GDM1 (cell line): ENCODE results near the gene ACSL1.
"Not testable (repeated sequence)": the region's sequence is repeated elsewhere in the genome, so short reads cannot be mapped to it uniquely, and the experiment has no call there.

Experiments
- DNase-seq: peaks from one replicate; lab custom pipeline; 2025; lab: John Stamatoyannopoulos, UW

Gene ACSL1

DNA sequence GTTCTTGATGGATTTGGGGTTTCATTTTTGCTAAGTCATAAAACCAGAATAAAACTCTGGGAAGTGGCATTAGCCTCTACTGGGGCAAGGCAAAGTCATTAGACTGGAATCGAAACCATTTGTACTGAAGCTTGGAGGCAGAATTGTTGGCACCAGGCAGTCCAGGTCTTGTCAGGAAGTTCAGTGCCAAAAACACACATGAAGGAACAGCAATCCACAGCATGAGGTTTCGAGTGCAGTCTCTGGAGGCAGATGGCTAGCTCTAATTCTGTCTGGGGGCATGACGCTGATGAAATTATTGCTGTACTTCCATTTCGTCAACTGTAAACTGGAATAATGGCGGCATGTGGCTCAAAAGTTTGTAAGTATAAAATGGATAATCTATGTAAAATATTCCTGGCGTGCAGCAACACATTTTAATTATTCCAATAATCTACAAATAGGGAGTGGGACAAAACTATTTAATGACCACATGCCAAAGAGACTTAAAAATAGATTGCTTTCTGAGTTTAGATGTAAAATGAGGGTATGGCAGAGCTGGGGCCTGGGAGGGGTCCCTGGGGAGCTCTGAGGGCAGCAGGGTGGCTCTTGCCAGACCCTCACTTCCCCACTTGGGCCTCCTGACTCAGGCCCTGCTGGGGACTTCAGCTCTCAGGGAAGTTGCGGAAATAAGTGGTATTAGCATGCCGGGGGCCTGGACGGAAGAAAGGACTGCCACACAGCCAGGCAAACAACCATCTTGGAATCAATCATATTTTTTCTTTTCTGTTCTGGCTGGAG, 73.1 kb downstream of the ACSL1 start:
- no peak for DNase-seq

DNA sequence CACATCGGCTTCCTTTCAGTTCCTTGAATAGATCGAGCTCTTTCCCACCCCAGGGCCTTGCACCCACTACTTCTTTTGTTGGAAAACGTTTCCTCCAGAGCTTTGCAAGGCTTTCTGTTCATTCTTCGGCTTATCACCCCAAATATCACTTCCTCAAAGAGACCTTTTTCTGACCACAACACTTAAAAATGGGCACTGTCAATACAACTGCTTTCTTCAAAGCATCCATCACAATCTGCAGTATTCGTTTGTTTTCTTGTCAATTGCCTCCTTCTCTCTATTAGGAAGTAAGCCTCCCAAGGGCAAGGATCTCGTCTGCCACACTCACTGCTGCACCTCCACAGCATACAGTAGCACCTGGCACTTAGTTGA, 74.2 kb downstream of the ACSL1 start:
- DNase-seq: no peak

DNA sequence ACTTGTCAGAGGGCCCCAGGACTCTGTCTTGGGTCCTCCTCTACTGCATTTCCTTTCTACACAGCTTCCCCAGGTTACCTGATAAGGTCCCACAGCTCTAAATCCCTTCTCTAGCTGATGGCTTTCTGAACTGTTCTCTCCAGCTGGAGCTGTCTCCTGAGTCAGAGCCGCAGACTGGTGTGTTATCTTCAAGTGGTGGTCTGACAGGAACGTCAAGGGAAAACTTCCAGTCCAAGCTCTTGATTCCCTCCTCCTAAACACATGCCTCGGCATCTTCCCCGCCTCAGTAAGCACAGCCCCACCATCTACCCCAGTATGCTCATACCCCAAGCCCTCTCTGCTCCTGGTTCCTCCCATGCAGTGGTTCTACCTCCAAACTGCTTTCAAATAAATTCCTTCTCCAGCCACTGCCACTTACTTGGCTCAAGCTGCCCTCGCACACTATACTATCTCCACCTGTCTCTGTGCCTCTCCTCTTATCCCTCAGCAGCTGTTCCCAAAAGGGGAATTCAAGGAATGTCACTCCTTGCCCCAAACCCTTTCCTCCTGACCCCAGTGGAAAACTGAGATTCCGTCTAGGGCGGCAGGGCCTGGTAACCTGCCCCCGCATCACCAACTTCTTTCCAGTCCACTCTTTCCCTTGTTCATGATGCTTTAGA, 74.7 kb downstream of the ACSL1 start:
- DNase-seq: no peak

DNA sequence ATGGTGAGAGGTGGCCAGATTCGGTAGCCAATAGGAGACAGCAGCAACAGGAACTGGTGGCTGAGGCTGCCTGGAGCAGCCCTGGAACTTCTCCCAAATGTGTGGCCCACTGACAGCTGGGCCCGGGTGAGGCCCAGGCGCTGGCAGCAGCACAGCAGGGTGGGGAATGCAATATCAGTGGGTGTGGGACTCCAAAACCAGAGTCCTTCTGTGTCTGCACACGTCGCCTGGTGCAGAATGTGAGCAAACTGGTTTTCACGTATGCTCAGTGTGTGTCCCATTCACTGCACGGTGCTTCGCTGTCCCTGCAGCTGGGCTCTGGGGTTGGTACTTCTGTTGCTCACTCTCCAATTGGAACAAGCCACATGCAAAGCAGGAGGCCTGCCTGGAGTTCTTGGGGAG, 77.5 kb downstream of the ACSL1 start:
- no peak for DNase-seq

DNA sequence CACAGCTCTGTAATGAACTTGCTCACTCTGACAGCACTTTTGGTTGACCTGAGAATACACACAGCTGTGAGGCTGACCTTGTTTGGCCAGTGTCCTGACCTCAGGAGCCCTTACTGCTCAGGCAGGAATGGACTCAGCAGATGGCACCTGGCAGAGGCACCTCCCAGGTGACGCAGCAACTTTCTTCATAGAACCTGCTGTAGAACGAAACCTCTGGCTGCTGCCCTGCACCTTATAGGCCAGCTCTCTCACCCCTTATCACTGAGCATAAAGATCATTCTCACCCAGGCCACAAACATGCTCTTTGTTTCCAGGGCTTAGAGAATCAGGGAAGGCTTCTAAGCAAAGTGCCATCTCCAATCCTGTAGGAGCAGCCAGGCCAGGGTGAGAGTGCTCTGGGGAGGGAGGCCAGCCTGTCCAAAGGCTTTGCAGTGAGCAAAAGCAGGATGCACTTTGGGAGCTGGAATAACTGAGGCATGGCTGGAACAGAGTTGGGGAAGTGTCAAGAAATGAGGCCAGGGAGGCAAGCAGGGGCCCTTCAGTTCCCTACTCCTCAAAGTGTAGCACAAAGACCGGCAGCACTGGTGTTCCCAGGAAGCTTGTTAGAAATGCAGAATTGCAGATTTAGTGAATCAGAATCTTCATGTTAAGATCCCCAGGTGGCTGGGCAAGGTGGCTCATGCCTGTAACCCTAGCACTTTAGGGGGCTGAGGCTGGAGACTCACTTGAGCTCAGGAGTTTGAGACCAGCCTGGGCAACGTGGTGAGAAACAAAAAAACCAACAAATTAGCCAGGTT, 78.5 kb downstream of the ACSL1 start:
- DNase-seq: no peak

DNA sequence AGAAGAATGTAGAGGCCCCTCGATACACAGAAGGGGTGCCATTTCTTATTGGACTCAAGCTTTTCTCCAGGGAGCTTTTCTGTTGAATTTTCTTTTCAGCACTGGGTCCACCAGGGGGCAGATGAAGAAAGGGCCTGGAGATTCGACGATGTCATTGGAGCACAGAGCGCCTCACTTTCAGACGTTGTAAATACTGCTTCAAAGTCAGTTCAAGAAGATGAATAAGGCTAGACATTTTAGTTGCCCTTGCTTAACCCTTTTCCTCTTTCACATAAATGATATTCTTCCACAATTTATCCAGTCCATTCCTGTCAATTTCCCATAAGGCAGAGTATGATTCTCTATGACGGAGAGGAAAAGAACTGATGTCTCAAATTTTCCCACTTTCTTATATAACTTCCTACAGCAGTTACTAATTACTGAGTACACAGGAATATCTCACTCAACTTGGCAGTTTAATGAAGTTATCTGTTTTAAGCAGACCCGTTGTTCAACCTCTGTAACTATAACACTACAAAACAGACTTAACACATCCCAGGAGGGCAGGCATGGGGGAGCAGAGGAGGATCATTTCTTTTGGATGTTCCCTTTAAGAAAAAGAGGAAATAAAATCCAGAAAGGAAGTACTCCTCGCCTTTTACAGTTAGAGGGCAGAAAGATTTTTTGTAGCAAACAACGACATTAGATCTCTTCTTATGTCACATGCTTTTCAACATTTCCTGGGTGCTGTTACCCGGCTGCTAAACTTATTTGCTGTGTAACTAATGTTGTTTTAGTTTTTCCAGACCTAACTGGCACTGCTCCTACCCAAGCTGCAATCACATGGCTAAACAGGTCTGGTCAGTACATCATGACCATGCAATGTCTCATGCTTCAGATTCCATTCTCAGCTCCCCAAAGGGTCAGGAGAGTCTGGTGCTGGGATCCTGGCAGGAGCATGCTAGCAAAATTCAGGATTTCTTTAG, 79.7 kb downstream of the ACSL1 start:
- DNase-seq: peak; percentile 76

DNA sequence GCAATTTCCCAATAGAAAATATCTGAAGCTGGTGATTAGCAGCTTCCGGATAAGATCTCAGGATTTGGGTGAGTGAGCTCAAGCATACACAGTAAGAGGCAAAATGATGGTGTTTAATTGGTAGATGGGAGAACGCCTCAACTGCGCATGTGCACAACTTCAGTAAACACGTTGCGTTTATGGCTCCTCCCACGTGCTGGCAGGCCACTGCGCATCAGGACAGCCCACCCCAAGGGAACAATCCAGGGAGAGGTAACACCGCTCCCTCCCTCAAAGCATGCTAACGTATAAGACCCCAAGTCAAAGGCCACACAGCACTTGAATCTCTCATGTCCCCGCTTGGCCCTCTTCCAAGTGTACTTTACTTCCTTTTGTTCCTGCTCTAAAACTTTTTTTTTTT, 81.5 kb downstream of the ACSL1 start:
- DNase-seq: no peak

DNA sequence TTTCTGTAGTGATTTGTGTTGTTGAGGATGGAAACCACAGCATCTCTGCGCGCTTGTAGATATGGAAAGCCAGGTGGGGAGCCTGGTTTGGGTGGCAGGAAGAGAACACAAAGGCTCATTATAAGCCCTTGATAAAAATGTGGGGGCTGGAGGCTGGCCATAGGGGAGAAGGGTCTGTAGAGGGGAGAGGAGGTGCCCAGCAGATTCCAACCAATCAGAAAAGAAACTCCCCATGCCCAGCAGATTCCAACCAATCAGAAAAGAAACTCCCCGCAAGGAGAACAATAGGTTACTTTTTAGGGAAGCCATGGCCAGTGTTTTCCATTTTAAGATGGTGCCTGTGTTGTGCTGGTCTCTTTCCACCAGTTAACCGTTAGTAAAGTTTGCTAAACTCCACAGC, 82.1 kb downstream of the ACSL1 start:
- DNase-seq: no peak

DNA sequence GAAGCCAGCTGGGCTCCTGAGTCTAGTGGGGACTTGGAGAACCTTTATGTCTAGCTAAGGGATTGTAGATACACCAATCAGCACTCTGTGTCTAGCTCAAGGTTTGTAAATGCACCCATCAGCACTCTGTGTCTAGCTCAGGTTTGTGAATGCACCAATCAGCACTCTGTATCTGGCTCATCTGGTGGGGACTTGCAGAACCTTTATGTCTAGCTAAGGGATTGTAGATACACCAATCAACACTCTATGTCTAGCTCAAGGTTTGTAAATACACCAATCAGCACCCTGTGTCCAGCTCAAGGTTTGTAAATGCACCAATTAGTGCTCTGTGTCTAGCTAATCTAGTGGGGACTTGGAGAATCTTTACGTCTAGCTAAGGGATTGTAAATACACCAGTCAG, 84.1 kb downstream of the ACSL1 start:
- DNase-seq: not testable (repeated sequence)

DNA sequence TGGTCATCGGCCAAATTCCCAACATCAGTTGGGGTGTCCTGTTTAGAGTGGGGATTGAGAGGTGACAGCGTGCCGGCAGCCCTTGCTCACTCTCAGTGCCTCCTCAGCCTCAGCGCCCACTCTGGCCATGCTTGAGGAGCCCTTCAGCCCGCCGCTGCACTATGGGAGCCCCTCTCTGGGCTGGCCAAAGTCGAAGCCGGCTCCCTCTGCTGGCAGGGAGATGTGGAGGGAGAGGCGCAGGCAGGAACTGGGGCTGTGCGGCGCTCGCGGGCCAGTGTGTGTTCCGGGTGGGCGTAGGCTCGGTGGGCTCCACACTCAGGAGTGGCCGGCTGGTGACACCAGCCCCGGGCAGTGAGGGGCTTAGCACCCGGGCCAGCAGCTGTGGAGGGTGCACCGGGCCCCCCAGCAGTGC, 84.8 kb downstream of the ACSL1 start:
- DNase-seq: no peak

DNA sequence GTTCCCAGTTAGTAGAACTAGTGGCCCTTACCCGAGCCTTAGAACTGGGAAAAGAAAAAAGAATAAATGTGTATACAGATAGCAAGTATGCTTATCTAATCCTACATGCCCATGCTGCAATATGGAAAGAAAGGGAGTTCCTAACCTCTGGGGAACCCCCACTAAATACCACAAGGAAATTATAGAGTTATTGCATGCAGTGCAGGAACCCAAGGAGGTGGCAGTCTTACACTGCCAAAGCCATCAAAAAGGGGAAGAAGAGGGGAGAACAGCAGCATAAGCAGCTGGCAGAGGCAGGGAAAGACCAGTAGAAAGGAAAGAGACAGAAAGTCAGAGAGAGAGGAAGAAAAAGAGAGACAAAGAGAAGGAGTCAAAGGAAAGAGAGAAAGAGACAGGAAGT, 86.2 kb downstream of the ACSL1 start:
- DNase-seq: peak; percentile 46

DNA sequence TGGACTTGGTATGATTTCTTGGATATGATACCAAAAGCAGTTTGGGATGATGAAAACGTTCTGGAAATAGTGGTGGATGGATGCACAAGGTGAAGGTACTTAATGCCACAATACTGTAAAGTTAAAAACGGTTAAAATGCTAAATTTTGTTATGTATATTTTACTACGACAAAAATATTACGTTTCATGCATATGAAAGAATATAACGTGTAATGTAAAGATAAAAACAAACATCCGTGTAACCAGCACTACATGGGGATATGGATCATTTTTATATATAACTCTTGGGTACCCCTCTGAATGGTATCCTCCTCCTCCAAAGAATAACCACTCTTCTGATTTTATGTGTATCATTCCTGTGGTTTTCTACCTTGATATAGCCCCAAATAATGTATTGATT, 91.0 kb downstream of the ACSL1 start:
- no peak for DNase-seq

DNA sequence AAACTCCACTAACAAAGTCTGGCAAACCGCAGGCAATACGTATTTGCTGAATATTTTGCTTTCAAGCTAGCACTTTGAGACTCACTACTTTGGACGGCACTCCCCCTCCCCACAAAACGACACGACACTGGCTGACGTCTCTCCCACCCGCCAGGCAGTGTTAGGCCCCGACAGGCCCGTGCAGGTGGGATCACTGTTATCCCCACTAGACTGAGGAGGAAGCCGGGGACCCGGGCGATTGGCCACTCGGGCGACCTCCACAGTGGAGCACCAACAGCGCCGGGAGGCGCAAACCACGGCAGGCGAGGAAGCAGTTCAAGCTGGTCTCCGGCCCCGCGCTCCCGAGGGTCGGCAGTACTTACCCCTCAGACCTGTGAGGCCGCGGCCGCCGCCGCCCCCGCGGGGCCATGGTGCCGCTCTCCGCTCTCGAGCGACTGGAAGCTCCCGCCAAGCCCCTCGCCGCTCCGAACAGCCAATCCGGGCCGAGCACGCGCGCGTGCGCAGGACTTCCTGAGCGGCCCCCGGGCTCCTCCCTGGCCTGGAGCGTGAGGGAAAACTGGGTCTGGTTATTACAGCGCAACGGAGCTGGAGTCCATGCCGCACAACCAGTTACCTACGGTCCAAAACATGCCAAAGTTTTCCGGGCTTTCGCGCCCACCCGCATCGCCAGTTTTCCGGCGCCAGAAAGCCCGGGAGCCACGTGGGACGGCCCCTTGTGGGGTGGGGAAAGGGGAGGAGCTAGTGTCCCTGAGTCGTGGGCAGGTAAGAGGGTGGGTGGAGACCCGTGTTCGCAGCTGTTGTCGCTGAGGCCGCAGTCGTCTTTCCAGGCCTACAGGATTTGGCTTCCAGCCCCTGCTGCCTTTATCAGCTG, 91.9 kb downstream of the ACSL1 start, which contains the start of gene CENPU:
Gene CENPU, minus strand, starts transcription at position 443 of the 871 bp plus-strand sequence. Its CDS starts 34 bp downstream, at position 409.
- DNase-seq: peak; percentile 98

DNA sequence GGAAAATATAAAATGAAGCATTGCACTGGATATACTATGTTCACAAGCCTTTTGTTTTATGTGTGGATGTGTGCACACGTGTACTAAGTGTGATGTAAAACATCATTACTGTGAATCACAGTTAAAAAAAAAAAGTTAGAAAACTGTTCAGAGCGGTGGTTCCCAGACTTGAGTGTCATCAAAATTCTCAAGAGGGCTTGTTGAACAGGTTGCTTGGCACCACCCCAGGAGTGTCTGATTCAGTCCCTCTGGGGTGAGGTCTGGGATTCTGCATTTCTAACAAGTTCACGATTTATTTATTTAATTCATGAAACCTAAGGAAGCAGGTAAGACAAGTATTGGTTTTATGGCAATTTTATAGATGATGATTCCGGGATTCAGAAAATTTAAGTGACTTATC, 93.6 kb downstream of the ACSL1 start:
- no peak for DNase-seq

DNA sequence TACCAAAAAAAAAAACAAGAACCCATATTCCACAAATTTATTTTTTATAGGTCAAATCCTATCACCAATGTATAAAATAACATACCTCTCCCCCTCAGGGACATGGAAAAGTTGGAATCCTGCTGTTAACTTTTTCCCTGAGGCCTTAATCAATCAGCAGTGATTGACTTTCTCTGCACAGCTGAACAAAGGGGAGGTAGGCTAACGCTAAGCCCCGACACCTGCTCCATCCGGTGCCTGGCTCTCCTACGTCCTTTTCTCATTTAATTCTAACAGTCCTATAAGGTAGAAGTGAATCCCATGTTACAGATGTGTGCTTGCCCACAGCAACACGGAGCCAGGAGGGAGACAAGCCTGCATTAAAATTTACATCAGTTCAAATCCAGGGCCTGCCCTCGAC, 94.7 kb downstream of the ACSL1 start:
- no peak for DNase-seq

DNA sequence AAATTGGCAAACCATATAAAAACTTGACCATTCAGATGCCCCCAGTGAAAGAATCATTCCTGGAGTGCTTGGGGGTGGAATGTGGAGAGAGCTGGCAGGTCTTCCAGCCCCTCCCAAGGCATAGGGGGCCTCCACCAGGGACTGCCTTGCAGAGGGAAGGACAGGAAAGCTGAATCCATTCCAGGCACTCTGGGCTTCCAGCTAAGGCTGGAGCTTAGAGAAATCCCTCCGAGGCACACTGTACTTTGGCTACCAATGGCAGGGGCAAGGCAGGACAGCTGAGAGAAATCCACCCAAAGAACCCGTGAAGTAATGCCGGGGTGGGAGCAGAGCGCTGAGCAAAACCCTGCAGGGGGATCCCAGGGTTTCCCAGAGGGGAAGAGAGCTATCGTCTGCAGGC, 95.8 kb downstream of the ACSL1 start:
- DNase-seq: no peak

DNA sequence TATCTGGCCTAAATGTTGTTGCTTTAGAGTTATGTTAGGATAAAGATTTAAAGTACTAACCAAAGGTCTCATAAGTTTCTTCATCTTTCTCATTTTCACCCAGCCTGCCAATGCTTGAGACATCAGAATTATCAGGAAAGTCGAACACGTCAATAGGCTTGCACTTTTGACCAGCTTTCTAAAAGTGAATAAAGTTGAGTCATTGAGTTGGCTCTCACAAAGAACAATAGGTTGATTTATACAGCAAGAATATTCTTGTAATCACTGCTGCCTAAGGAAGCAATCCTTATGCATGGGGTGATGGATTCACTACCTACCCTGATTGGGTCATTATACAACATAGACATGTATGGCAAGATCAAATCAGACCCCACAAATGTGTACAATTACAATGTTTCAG, 96.9 kb downstream of the ACSL1 start:
- no peak for DNase-seq

DNA sequence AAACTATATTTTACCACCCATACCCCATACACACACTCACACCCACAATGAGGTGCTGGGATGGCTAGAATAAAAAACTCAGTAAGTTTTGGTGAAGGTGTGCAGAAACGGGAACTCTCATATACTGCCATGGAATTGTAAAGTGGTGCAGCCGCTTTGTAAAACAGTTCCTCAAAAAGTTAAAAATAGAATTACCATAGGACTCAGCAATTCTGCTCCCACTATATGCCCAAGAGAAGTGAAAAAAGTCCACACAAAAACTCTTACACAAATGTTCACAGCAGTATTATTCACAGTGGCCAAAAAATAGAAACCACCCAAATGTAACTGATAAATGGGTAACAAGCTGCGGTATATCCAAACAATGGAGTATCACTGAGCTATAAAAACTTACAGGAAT, 98.3 kb downstream of the ACSL1 start:
- DNase-seq: no peak

DNA sequence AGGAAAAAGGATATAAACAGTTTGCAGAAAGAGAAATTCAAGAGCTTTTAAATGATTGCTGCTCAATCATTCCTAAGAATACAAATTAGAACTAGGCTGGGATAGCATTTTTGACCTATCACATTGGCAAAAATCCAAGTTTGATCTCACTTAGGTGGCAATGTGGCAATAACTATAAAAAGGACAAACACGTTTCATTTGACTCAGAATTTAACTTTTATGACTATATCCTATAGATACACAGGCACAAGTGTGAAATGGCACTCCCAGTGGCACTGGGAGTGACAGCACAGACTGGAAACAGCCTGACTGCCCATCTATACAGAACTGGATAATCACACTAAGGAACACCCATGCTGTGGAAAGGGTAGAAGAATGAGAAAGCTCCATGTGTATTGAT, 103.0 kb downstream of the ACSL1 start:
- no peak for DNase-seq

DNA sequence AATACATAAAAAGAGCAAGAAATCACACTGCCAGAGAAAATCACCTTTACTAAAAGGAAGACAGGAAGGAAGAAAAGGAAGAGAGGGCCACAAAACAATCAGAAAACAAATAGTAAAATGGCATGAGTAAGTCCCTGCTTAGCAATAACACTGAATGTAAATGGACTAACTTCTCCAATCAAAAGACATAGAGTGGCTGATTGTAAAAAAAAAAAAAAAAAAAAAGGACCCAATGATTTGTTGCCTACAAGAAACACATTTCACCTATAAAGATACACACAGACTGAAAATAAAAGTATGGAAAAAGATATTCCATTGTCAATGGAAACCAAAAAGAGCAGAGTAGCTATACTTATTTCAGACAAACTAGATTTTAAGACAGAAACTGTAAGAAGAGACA, 104.5 kb downstream of the ACSL1 start:
- DNase-seq: no peak

DNA sequence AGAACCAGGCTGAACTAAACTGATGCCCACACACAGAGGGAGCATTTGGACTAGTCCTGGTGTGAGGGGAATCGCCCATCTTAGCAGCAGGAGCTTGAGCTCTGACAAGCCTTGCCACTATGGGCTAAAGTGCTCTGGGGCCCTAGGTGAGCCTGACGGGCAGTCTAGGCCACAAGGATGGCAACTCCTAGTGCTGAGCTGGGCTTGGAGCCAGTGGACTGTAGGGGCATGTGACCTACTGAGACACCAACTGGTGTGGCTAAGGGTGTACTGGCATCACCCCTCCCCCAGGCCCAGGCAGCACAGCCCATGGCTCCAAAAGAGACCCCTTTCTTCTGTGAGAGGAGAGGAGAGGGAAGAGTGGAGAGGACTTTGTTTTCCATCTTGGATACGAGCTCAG, 106.4 kb downstream of the ACSL1 start:
- no peak for DNase-seq
